Spinal cord (tissue), 10 donors: Measurements from ENCODE around the gene NAALADL2. TPM values are rescaled to one million over a fixed set of nuclear protein-coding genes. Genes with fewer than 3 reads are reported as not detected.

Experiments used
- DNase-seq, 6 donors: peaks; one replicate each; pipeline versions ENCODE4 v3.0.0 to v3.0.0-alpha.2; 2013 to 2015; ENCODE audit warnings: low spot score in 6 of 6, low read depth in 4 of 6
- H3K27ac ChIP-seq: one replicate; pipeline ENCODE4 v1.5.1; 2013; ENCODE audit warnings: low read depth, low read length, control low read depth
- H3K27me3 ChIP-seq: one replicate; pipeline ENCODE4 v1.6.1; 2013; ENCODE audit warnings: low read length; ENCODE audit not compliant: control insufficient read depth, insufficient read depth
- H3K36me3 ChIP-seq: one replicate; pipeline ENCODE4 v1.6.1; 2013; ENCODE audit warnings: low read length; ENCODE audit not compliant: control insufficient read depth, insufficient read depth
- H3K4me1 ChIP-seq: one replicate; pipeline ENCODE4 v1.6.1; 2013; ENCODE audit warnings: low read length; ENCODE audit not compliant: control insufficient read depth, insufficient read depth
- H3K4me3 ChIP-seq: one replicate; pipeline ENCODE4 v1.5.1; 2013; ENCODE audit warnings: low read depth, low read length, control low read depth
- H3K9me3 ChIP-seq: one replicate; pipeline ENCODE4 v1.6.1; 2013; ENCODE audit warnings: low read length; ENCODE audit not compliant: control insufficient read depth, insufficient read depth
- WGBS: methylation state at CpG from one replicate; pipeline ENCODE4 v1.1.5; 2013; ENCODE audit warnings: missing lambda C conversion rate; ENCODE audit not compliant: insufficient coverage; 5-methylcytosine and 5-hydroxymethylcytosine counted together
- polyA plus RNA-seq, 2 donors: library from polyadenylated mRNA; unstranded; fragments of 120-200 nt; gene quantifications; one replicate each; pipeline ENCODE4 v1.2.1, GENCODE V29; 2013; ENCODE audit not compliant: insufficient read length in 2 of 2
- total RNA-seq, 2 donors: library from RNA; depleted of rRNA in 1 of 2; stranded (reverse); fragments of 120-200 nt in 1 of 2; fragments of >200 nt in 1 of 2; gene quantifications; one replicate each; pipeline versions ENCODE4 v1.2.3 to v1.2.4, GENCODE V29; 2013 to 2014
- donor health status: healthy.

NAALADL2 gene
- total and polyA plus RNA-seq, 4 donors = 2.9 to 24.4 (median 11.1) TPM

- WGBS = no CpG with 5 or more reads among the region's 3 CpGs
- Histone ChIP-seq H3K4me3 (no peak overlapping the region), H3K27me3 (no peaks in the 10 kb centered on the region)
Observed at GRCh38 chr3:175655351-175655750, 796.2 kb downstream of the NAALADL2 start.

GRCh38 chr3:175656461-175656860 lies 797.3 kb downstream of the NAALADL2 start:
- Histone ChIP-seq H3K4me3 (no peak overlapping the region), H3K4me1 (no peaks in the 10 kb centered on the region), H3K36me3 (no peaks in the 10 kb centered on the region), H3K27me3 (no peaks in the 10 kb centered on the region), H3K27ac (no peak overlapping the region), H3K9me3 (no peaks in the 10 kb centered on the region)
- DNase-seq = no peak
- no CpG with 5 or more reads among the region's 1 CpG for WGBS

More at GRCh38 chr3:175655351-175655750, 796.2 kb downstream of the NAALADL2 start:
- H3K36me3 ChIP-seq = no peaks in the 10 kb centered on the region
- H3K27ac ChIP-seq = no peak overlapping the region
- DNase-seq = no peak
- no peaks in the 10 kb centered on the region for H3K9me3 ChIP-seq
- H3K4me1 ChIP-seq = no peaks in the 10 kb centered on the region

DNA sequence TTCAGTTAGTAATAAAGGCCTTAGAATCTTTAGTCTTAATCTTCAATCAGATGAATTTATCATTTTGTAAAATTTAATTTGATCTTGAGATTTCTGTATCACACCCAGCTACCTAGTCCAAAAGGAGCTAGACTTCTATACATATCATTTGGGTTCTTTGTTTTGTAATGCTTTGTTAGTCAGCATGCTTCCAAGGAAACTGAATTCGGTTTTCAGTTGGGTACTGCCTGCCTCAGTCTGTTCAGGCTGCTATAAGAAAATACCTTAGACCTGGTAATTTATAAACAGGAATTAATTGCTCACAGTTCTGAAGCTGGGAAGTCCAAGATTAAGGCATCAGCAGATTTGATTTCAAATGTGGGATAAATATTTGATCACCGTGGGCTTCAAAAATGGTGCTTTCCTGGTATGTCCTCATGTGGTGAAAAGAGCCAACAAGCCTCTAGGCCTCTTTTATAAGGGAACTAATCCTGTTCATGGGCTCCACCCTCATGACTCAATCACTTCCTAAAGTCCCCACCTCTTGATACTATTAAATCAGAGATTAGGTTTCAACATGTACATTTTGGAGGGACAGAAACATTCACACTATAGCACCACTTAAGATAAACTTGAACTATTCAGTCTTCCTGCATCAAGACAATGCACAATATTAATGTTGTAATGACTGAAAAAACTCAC lies 800.7 kb downstream of the NAALADL2 start:
- H3K4me3 ChIP-seq = no peak overlapping the region
- no peaks in the 10 kb centered on the region for H3K9me3 ChIP-seq
- no peaks in the 10 kb centered on the region for H3K27me3 ChIP-seq
- no peak overlapping the region for H3K27ac ChIP-seq
- DNase-seq = no peak
- H3K4me1 ChIP-seq = no peaks in the 10 kb centered on the region
- no peaks in the 10 kb centered on the region for H3K36me3 ChIP-seq
- no CpG with 5 or more reads among the region's 2 CpGs for WGBS

DNA sequence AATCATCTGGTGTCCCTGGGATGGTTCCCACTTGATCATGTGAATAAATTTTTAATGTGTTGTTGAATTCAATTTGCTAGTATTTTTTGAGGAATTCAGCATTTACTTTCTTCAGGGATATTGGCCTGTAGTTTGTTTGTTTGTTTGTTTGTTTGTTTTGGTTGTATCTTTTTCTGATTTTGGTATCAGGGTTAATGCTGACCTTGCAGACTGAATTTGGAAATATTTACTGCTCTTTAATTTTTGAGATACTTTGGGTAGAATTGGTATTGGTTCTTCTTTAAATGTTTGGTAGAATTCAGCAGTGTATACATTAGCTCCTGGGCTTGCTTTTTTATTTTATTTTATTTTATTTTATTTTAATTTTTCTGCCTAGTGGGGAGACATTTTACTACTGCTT lies 803.7 kb downstream of the NAALADL2 start:
- no peak overlapping the region for H3K4me3 ChIP-seq
- no peaks in the 10 kb centered on the region for H3K4me1 ChIP-seq
- H3K9me3 ChIP-seq = no peaks in the 10 kb centered on the region
- DNase-seq = no peak
- no peaks in the 10 kb centered on the region for H3K36me3 ChIP-seq
- H3K27me3 ChIP-seq = no peaks in the 10 kb centered on the region
- H3K27ac ChIP-seq = no peak overlapping the region

DNA sequence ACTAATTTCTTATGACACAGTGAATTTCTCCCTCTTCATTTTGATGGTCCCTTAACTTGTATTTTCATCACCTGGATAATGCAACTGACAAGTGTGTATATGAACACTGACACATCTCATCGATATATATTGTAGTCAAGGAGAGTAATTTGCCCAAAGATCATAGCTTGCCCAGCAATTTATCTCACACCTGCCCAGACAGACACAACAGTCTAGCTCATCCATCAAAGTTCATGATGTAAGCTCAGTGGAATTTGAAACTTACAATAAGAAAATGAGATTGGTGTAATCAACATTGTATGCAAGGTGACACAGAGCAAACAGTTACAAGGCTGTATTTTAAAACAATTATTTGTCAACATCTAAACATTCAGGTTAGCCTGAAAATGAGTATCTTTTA lies 805.8 kb downstream of the NAALADL2 start:
- no peak overlapping the region for H3K27ac ChIP-seq
- no peaks in the 10 kb centered on the region for H3K9me3 ChIP-seq
- no peaks in the 10 kb centered on the region for H3K36me3 ChIP-seq
- H3K27me3 ChIP-seq = no peaks in the 10 kb centered on the region
- WGBS = no CpG with 5 or more reads among the region's 1 CpG
- H3K4me1 ChIP-seq = no peaks in the 10 kb centered on the region
- DNase-seq = no peak
- no peak overlapping the region for H3K4me3 ChIP-seq

DNA sequence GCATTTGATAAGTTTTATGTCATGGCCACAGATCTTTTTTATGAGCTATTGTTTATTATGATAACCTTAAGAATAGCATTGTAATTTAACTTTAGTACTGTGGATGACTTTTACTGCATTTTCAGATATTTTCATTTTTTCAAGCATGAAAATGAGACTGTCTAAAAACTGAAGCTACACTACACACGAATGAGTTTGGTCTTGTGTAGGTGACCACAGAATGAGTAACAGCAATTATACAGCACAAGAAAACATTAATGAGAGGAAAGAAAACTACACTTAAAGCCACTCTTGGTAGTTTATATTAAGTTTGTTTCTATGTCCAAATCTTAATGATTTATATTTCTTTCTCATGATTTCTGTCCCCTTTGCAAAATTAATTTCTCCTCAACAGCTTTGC lies 809.2 kb downstream of the NAALADL2 start:
- H3K4me1 ChIP-seq = no peaks in the 10 kb centered on the region
- WGBS = no CpG with 5 or more reads among the region's 1 CpG
- H3K4me3 ChIP-seq = no peak overlapping the region
- H3K27me3 ChIP-seq = no peaks in the 10 kb centered on the region
- H3K9me3 ChIP-seq = no peaks in the 10 kb centered on the region
- no peak for DNase-seq
- no peaks in the 10 kb centered on the region for H3K36me3 ChIP-seq
- H3K27ac ChIP-seq = no peak overlapping the region

DNA sequence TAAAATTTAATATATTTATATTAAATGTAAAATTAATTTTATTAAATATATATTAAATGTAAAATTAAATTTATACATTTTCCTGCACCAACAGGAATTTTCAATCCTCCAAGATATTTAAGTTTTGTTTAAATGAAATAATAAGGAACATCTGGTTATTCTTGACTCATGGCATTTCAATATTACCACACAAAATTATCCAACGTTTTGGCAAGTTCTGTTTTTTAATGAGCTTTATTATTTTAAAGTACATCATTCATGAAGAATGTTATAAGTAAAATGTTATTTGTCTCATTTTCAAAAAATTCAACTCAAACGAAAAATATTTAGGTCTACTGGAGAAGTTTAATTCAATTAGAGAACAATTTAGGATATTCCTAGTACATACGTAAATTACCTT lies 811.4 kb downstream of the NAALADL2 start:
- Histone ChIP-seq H3K27ac (no peak overlapping the region), H3K4me1 (no peaks in the 10 kb centered on the region), H3K36me3 (no peaks in the 10 kb centered on the region), H3K27me3 (no peaks in the 10 kb centered on the region), H3K4me3 (no peak overlapping the region), H3K9me3 (no peaks in the 10 kb centered on the region)
- WGBS = no CpG with 5 or more reads among the region's 3 CpGs
- no peak for DNase-seq

DNA sequence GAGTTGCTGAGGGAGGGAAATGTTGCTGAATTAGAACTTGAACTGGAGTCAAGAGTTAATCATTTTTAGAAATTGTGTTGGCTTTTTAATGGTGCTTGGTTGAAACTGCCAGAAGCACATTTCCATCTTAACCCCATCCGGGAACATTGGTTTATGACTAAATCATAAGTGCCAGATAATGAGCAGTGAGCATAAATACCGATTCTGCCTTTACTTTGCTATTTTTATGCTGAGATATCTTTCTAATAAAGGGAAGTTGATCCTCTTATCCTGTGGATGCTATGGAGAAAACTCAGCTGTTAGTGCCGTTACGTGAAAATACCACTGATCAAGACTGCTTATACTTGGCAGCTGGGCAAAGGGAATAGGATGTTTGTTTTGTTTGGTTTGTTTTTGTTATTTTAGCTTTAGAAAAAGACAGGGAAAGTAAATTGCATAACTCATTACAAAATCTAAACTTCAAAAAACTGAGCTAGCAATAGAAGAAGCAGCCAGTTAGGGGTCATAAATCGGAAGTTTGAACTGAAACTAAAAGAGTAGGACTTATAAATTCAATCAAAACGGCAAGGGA lies 813.1 kb downstream of the NAALADL2 start:
- WGBS = no CpG with 5 or more reads among the region's 6 CpGs
- H3K4me3 ChIP-seq = peak overlapping the region; percentile 11
- no peaks in the 10 kb centered on the region for H3K4me1 ChIP-seq
- no peaks in the 10 kb centered on the region for H3K36me3 ChIP-seq
- no peak overlapping the region for H3K27ac ChIP-seq
- H3K9me3 ChIP-seq = no peaks in the 10 kb centered on the region
- H3K27me3 ChIP-seq = no peaks in the 10 kb centered on the region
- DNase-seq = peak in 2 of 6 donors; percentile 16 to 19

- peaks cover 8% of the 10 kb centered on the region for H3K9me3 ChIP-seq
- no peaks in the 10 kb centered on the region for H3K4me1 ChIP-seq
- no CpG with 5 or more reads among the region's 3 CpGs for WGBS
- no peaks in the 10 kb centered on the region for H3K27me3 ChIP-seq
- no peak for DNase-seq
- no peak overlapping the region for H3K27ac ChIP-seq
- H3K36me3 ChIP-seq = no peaks in the 10 kb centered on the region
- no peak overlapping the region for H3K4me3 ChIP-seq
Observed at GRCh38 chr3:175679568-175679967, 820.4 kb downstream of the NAALADL2 start.

- no peak overlapping the region for H3K27ac ChIP-seq
- H3K27me3 ChIP-seq = no peaks in the 10 kb centered on the region
- DNase-seq = no peak
- no peak overlapping the region for H3K4me3 ChIP-seq
- WGBS = no CpG with 5 or more reads among the region's 2 CpGs
- H3K36me3 ChIP-seq = no peaks in the 10 kb centered on the region
- no peaks in the 10 kb centered on the region for H3K9me3 ChIP-seq
- H3K4me1 ChIP-seq = no peaks in the 10 kb centered on the region
Observed at GRCh38 chr3:175692256-175692655, 833.1 kb downstream of the NAALADL2 start.
